B cell (primary cell): Measurements from ENCODE around the gene NADK2. TPM values are rescaled to one million over a fixed set of nuclear protein-coding genes. Genes with fewer than 3 reads are reported as not detected.

Experiments used
- ATAC-seq: fragments of 200-7000 bp; cut with Tn5 transposase; one replicate; pipeline ENCODE4 v1.10.0; 2021; ENCODE audit warnings: low read depth, mild to moderate bottlenecking, moderate number of reproducible peaks, moderate library complexity
- CTCF ChIA-PET: fragments of 350-600 bp; sonication (Branson Sonifier 250); formaldehyde crosslinking; loops from one replicate; lab custom pipeline; 2021; ENCODE audit warnings: antibody characterized with exemption, inconsistent platforms; lab: Charles Lee
- POLR2A ChIA-PET: fragments of 350-600 bp; sonication (Branson Sonifier 250); formaldehyde crosslinking; loops from one replicate; lab custom pipeline; 2021; ENCODE audit warnings: antibody characterized with exemption; lab: Charles Lee
- DNase-seq: peaks from one replicate; pipeline ENCODE4 v3.0.0; 2013
- H2AFZ ChIP-seq: 2 replicates; pipeline ENCODE4 v1.6.1; 2012; ENCODE audit warnings: mild to moderate bottlenecking, low read depth, low read length; ENCODE audit not compliant: insufficient read depth, poor library complexity, severe bottlenecking
- H3K27ac ChIP-seq, 2 donors: 1 replicate in 1 of 2; 2 replicates in 1 of 2; pipeline ENCODE4 v1.5.1; 2012 to 2013; ENCODE audit warnings: low read length in 2 of 2, mild to moderate bottlenecking in 2 of 2, moderate library complexity in 1 of 2
- H3K27me3 ChIP-seq, 4 experiments: fragments of 200-600 bp in 1 of 4; sonication (generic) in 1 of 4; replicated peaks in 1 of 4; 1 replicate in 2 of 4; 2 replicates in 2 of 4; pipeline versions ENCODE4 v1.6.1 to v1.7.0; 2013 to 2016; ENCODE audit warnings: low read length in 3 of 4, mild to moderate bottlenecking in 2 of 4, mixed read lengths in 1 of 4, moderate library complexity in 1 of 4; ENCODE audit not compliant: insufficient read depth in 4 of 4, control insufficient read depth in 3 of 4; ENCODE audit errors: control extremely low read depth in 1 of 4
- H3K36me3 ChIP-seq, 2 experiments: replicated peaks in 1 of 2; 1 replicate in 1 of 2; 2 replicates in 1 of 2; pipeline versions ENCODE4 v1.6.1 to v1.7.1; 2013; ENCODE audit warnings: low read length in 1 of 2; ENCODE audit not compliant: insufficient read depth in 2 of 2, control insufficient read depth in 1 of 2; ENCODE audit errors: control extremely low read depth in 1 of 2, extremely low read depth in 1 of 2
- H3K4me1 ChIP-seq, 2 donors: fragments of 200-600 bp in 1 of 2; sonication (generic) in 1 of 2; 1 replicate in 1 of 2; 2 replicates in 1 of 2; pipeline versions ENCODE4 v1.5.1 to v1.6.1; 2013 to 2017; ENCODE audit warnings: low read length in 2 of 2; ENCODE audit not compliant: control insufficient read depth in 2 of 2, insufficient read depth in 2 of 2
- H3K4me2 ChIP-seq: replicated peaks from 2 replicates; pipeline ENCODE3; 2012; ENCODE audit warnings: mild to moderate bottlenecking, low read depth, low read length; ENCODE audit not compliant: poor library complexity, severe bottlenecking
- H3K4me3 ChIP-seq, 5 experiments: fragments of 200-600 bp in 1 of 5; sonication (generic) in 1 of 5; 1 replicate in 3 of 5; 2 replicates in 2 of 5; pipeline versions ENCODE4 v1.5.1 to v1.7.0; 2011 to 2016; ENCODE audit warnings: low read length in 4 of 5, mild to moderate bottlenecking in 4 of 5, low read depth in 2 of 5, control low read depth in 1 of 5, moderate library complexity in 1 of 5; ENCODE audit not compliant: insufficient read depth in 1 of 5; ENCODE audit errors: control extremely low read depth in 1 of 5, extremely low read depth in 1 of 5
- H3K79me2 ChIP-seq: fragments of 200-600 bp; sonication (generic); one replicate; pipeline ENCODE4 v1.6.0; 2016; ENCODE audit warnings: low read length; ENCODE audit not compliant: control insufficient read depth, insufficient read depth
- H3K9ac ChIP-seq: fragments of 200-600 bp; sonication (generic); 2 replicates; pipeline ENCODE4 v1.6.1; 2017; ENCODE audit warnings: mild to moderate bottlenecking, low read length, moderate library complexity
- H3K9me3 ChIP-seq, 3 donors: one replicate each; pipeline versions ENCODE4 v1.6.1 to v1.7.1; 2013; ENCODE audit warnings: low read length in 2 of 3; ENCODE audit not compliant: control insufficient read depth in 2 of 3, insufficient read depth in 1 of 3; ENCODE audit errors: control extremely low read depth in 1 of 3
- H4K20me1 ChIP-seq: 2 replicates; pipeline ENCODE4 v1.6.0; 2012; ENCODE audit warnings: mild to moderate bottlenecking, low read length; ENCODE audit not compliant: insufficient read depth, control insufficient read depth, poor library complexity, severe bottlenecking
- H3K27ac Mint-ChIP-seq: one replicate; pipeline ENCODE4 v1.8.0; 2021; ENCODE audit warnings: mixed read lengths
- H3K27me3 Mint-ChIP-seq: one replicate; pipeline ENCODE4 v1.8.0; 2021; ENCODE audit warnings: mixed read lengths
- H3K4me1 Mint-ChIP-seq: one replicate; pipeline ENCODE4 v1.8.0; 2021; ENCODE audit warnings: mixed read lengths
- H3K4me3 Mint-ChIP-seq: one replicate; pipeline ENCODE4 v1.8.0; 2021; ENCODE audit warnings: mixed read lengths
- H3K9me3 Mint-ChIP-seq: one replicate; pipeline ENCODE4 v1.8.0; 2022; ENCODE audit warnings: mixed read lengths; ENCODE audit not compliant: insufficient read depth
- EZH2 ChIP-seq: IDR thresholded peaks from 2 replicates; pipeline ENCODE4 v1.6.1; 2012; ENCODE audit warnings: borderline replicate concordance, low read depth, mild to moderate bottlenecking, moderate library complexity, low read length; ENCODE audit not compliant: insufficient read depth, poor library complexity, severe bottlenecking
- WGBS: methylation state at CpG from one replicate; pipeline ENCODE4 v1.1.5; 2013; ENCODE audit warnings: missing lambda C conversion rate; ENCODE audit not compliant: insufficient coverage; 5-methylcytosine and 5-hydroxymethylcytosine counted together
- intact Hi-C: fragments of 100-400 bp; cut with micrococcal nuclease; formaldehyde crosslinking; loops from one replicate; pipeline ENCODE4 v1.10.0; 2022
- polyA plus RNA-seq: library from polyadenylated mRNA; depleted of rRNA; stranded (reverse); fragments of >200 nt; gene quantifications from 2 replicates; pipeline ENCODE4 v1.2.3, GENCODE V29; 2012
- small RNA-seq: library from RNA; depleted of rRNA; stranded (forward); fragments of <200 nt; gene quantifications from one replicate; pipeline ENCODE3, GENCODE V24; 2012; ENCODE audit warnings: low replicate concordance, low read depth; ENCODE audit not compliant: insufficient read length
- total RNA-seq, 2 donors: library from RNA; stranded (reverse); fragments of 120-200 nt in 1 of 2; gene quantifications; 1 replicate in 1 of 2; 2 replicates in 1 of 2; pipeline versions ENCODE4 v1.2.3 to v1.2.4, GENCODE V29; 2013 to 2022
- TF ChIP-seq, protein P1 (sequence below): fragments of 200-600 bp; IDR thresholded peaks from one replicate; pipeline ENCODE4 v1.8.0; 2022; ENCODE audit warnings: antibody characterized with exemption, mild to moderate bottlenecking

Gene NADK2
- total and polyA plus RNA-seq, 2 donors (not counting 1 experiment from before 2014, with no cell fraction given): 3.3 to 18.6 TPM

DNA sequence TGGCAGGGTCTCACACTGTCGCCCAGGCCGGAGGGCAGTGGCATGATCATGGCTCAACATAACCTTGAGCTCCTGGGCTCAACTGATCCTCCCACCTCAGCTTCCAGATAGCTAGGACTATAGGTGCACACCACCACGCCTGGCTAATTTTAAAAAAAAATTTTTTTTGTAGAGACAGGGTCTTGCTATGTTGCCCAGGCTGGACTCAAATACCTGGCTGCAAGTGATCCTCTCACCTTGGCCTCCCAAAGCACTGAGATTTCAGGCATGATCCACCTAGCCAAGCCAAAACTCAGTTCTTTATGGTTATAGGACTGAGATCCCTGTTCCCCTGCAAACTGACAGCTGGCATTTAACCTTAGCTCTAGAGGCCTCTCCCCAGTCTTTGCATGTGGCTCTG is 95.3 kb downstream of the NADK2 start:
- Mint-ChIP-seq H3K9me3 (no peaks in the 10 kb centered on the region), H3K27me3 (no peaks in the 10 kb centered on the region), H3K4me1 (peaks cover 20% of the 10 kb centered on the region), H3K27ac (no peak overlapping the region), H3K4me3 (no peak overlapping the region)
- Histone ChIP-seq H3K79me2 (peaks cover 60% of the 10 kb centered on the region), H3K27ac (no peak overlapping the region), H3K4me2 (no peak overlapping the region), H4K20me1 (peaks cover 6% of the 10 kb centered on the region), H3K9me3 (no peaks in the 10 kb centered on the region), H3K9ac (no peak overlapping the region), H2AFZ (no peak overlapping the region), H3K36me3 (peaks cover 0 to 6% of the 10 kb centered on the region in 2 experiments), H3K4me3 (no peak overlapping the region), H3K4me1 (peaks cover 8% of the 10 kb centered on the region in 2 donors), H3K27me3 (no peaks in the 10 kb centered on the region)
- TF ChIP-seq, protein P1, sequence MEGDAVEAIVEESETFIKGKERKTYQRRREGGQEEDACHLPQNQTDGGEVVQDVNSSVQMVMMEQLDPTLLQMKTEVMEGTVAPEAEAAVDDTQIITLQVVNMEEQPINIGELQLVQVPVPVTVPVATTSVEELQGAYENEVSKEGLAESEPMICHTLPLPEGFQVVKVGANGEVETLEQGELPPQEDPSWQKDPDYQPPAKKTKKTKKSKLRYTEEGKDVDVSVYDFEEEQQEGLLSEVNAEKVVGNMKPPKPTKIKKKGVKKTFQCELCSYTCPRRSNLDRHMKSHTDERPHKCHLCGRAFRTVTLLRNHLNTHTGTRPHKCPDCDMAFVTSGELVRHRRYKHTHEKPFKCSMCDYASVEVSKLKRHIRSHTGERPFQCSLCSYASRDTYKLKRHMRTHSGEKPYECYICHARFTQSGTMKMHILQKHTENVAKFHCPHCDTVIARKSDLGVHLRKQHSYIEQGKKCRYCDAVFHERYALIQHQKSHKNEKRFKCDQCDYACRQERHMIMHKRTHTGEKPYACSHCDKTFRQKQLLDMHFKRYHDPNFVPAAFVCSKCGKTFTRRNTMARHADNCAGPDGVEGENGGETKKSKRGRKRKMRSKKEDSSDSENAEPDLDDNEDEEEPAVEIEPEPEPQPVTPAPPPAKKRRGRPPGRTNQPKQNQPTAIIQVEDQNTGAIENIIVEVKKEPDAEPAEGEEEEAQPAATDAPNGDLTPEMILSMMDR: no peak
- TF ChIP-seq EZH2: no peak
- DNase-seq: no peak
- ATAC-seq: no peak
- CTCF ChIA-PET: no interaction called here
- intact Hi-C loops: no loop called here
- 50% methylated on average over 2 of the region's 3 CpGs for WGBS
- POLR2A ChIA-PET: no interaction called here

DNA sequence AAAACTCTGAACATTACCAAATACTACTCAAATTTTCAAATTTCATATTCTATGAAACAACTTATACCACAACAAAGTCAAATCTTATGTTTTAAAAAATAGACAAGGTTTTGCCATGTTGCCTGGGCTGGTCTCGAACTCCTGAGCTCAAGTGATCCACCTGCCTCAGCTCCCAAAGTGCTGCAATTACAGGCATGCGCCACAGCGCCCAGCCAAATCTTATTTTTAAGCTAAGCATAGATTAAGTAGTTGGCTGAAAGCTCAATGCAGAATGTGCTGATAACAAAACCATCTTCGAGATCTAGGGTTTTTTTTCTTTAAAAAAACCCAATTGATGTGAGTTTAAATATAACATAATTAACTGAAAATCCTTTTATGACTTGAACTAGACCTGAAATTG is 96.4 kb downstream of the NADK2 start:
- Histone ChIP-seq H3K9me3 (peaks cover 0 to under 1% (median 0%) of the 10 kb centered on the region in 3 donors), H3K4me1 (peaks cover under 1% of the 10 kb centered on the region in 2 donors), H3K27me3 (no peaks in the 10 kb centered on the region), H3K4me3 (no peak overlapping the region), H2AFZ (no peak overlapping the region), H3K36me3 (peaks cover 0 to 8% of the 10 kb centered on the region in 2 experiments), H3K79me2 (peaks cover 49% of the 10 kb centered on the region), H3K27ac (no peak overlapping the region), H3K9ac (no peak overlapping the region), H3K4me2 (no peak overlapping the region), H4K20me1 (peaks cover 6% of the 10 kb centered on the region)
- peaks cover 12% of the 10 kb centered on the region for H3K4me1 Mint-ChIP-seq
- no peaks in the 10 kb centered on the region for H3K27me3 Mint-ChIP-seq
- DNase-seq (no peak), ATAC-seq (no peak)
- CTCF ChIA-PET: no interaction called here
- intact Hi-C loops: no loop called here
- no peak for TF ChIP-seq EZH2
- TF ChIP-seq, protein P1: no peak
- 100% methylated on average over 1 of the region's 4 CpGs for WGBS
- H3K9me3 Mint-ChIP-seq: no peaks in the 10 kb centered on the region
- H3K27ac Mint-ChIP-seq: no peak overlapping the region
- POLR2A ChIA-PET: no interaction called here
- no peak overlapping the region for H3K4me3 Mint-ChIP-seq

Small RNAs within 50 kb of the gene (small RNA-seq; reads per million reads assigned to genes)
- gene MIR580 (not detected), gene RNU6-1305P (not detected)

Other genes with a start within 250 kb of the NADK2 start
- not detected in 2 replicates for gene UGT3A2, start 175.0 kb downstream of the NADK2 start, total RNA-seq
- not detected in 2 replicates for gene UGT3A2, start 175.0 kb downstream of the NADK2 start, polyA plus RNA-seq
- gene LMBRD2, start 90.0 kb downstream of the NADK2 start, total RNA-seq: 9.9 and 10.0 TPM in 2 replicates
- 2.1 and 3.0 TPM in 2 replicates for gene LMBRD2, start 90.0 kb downstream of the NADK2 start, polyA plus RNA-seq
- gene SKP2, start 89.8 kb downstream of the NADK2 start, total RNA-seq: 26.7 and 33.0 TPM in 2 replicates
- 20.5 and 27.1 TPM in 2 replicates for gene SKP2, start 89.8 kb downstream of the NADK2 start, polyA plus RNA-seq
- gene RANBP3L, start 60.0 kb upstream of the NADK2 start, total RNA-seq: not detected in 2 replicates
- gene RANBP3L, start 60.0 kb upstream of the NADK2 start, polyA plus RNA-seq: not detected in 2 replicates